Measurements from ENCODE around the gene SMARCAL1.

GRCh38 chr2:216485237-216485636 lies 73.0 kb downstream of the SMARCAL1 start:
- no peak for TF ChIP-seq CTCF (conservative IDR thresholded peaks at IDR 0.05; ENCODE audit: low read depth in 2 of 2)
- TF ChIP-seq ZNF114 (CRISPR knock-in tag; IDR thresholded peaks at IDR 0.05), result no peak
- TF ChIP-seq EZH2phosphoT487 (IDR thresholded peaks at IDR 0.05; ENCODE audit: unreplicated experiment), result no peak
- no peak for TF ChIP-seq POLR2AphosphoS5 (IDR thresholded peaks at IDR 0.05; ENCODE audit: low read depth)

Data from GM23338 (cell line).